Colonic mucosa (tissue), 4 donors: ENCODE data around the gene PLXNB1. TPM values are rescaled to one million over a fixed set of nuclear protein-coding genes. Genes with fewer than 3 reads are reported as not detected.
A peak's percentile ranks its signal among the peaks of the same experiment; 100 is the strongest.
"Not testable (repeated sequence)": the region's sequence is repeated elsewhere in the genome, so short reads cannot be mapped to it uniquely, and the experiment has no call there.

Source experiments
- DNase-seq: peaks from one replicate; pipeline ENCODE4 v3.0.0-alpha.2; 2020
- H3K27ac ChIP-seq: fragments of 200-600 bp; one replicate; pipeline ENCODE4 v1.8.0; 2021
- H3K27me3 ChIP-seq: fragments of 200-600 bp; one replicate; pipeline ENCODE4 v1.8.0; 2021
- H3K36me3 ChIP-seq: fragments of 200-600 bp; one replicate; pipeline ENCODE4 v1.8.0; 2021
- H3K4me1 ChIP-seq: fragments of 200-600 bp; one replicate; pipeline ENCODE4 v1.8.0; 2021; ENCODE audit warnings: mild to moderate bottlenecking
- H3K4me3 ChIP-seq: fragments of 200-600 bp; one replicate; pipeline ENCODE4 v1.8.0; 2021
- H3K9ac ChIP-seq, 2 donors: one replicate each; pipeline ENCODE4 v1.7.0; 2013; ENCODE audit warnings: control low read depth in 2 of 2, low read depth in 2 of 2, low read length in 2 of 2
- H3K9me3 ChIP-seq: fragments of 200-600 bp; one replicate; pipeline ENCODE4 v1.8.0; 2021
- CTCF ChIP-seq: fragments of 200-600 bp; IDR thresholded peaks from one replicate; pipeline ENCODE4 v1.8.0; 2022; ENCODE audit warnings: antibody characterized with exemption, mild to moderate bottlenecking
- intact Hi-C: fragments of 100-400 bp; cut with DNase I; formaldehyde crosslinking; loops from one replicate; pipeline ENCODE4 v1.14.1; 2022
- total RNA-seq, 2 donors: library from RNA; stranded (reverse); fragmentation: NEBNext Ultra II Directional in 1 of 2; extraction: Animal tissue kit (Norgen Biotek cat#: 25700) in 1 of 2; gene quantifications; one replicate each; pipeline ENCODE4 v1.2.1, GENCODE V29; 2021
- donor health status: healthy.
- donor health status: DM: no; HTN: no; CAD: no.
- donor health status: DM: no; HTN: no; CAD: no.

The PLXNB1 gene
- total RNA-seq, 2 donors from 2014 or later = 70.6 to 131 TPM

GRCh38 chr3:48465531-48466378 is 35.9 kb upstream of the PLXNB1 start:
- Histone ChIP-seq H3K36me3 (no peaks in the 10 kb centered on the region), H3K4me3 (peak overlapping the region; percentile 54), H3K9me3 (no peaks in the 10 kb centered on the region), H3K9ac (peak overlapping the region; percentile 88 to 97), H3K27ac (peak overlapping the region; percentile 94), H3K27me3 (no peaks in the 10 kb centered on the region), H3K4me1 (peaks cover 31% of the 10 kb centered on the region)
- peak; percentile 53 for TF ChIP-seq CTCF
- peak; percentile 97 for DNase-seq
- intact Hi-C loops = loop anchor here (2.0 to 10.0 kb wide), 3 partner anchors 37 to 169 kb away; partner anchors contain the start of genes SHISA5 and SLC26A6

- Histone ChIP-seq H3K27me3 (no peaks in the 10 kb centered on the region), H3K4me3 (no peak overlapping the region), H3K27ac (peak overlapping the region; percentile 94), H3K36me3 (no peaks in the 10 kb centered on the region), H3K9ac (peak overlapping the region; percentile 88 to 95), H3K4me1 (peaks cover 28% of the 10 kb centered on the region), H3K9me3 (no peaks in the 10 kb centered on the region)
- intact Hi-C loops = loop anchor here (2.0 to 10.0 kb wide), 3 partner anchors 37 to 170 kb away; partner anchors contain the start of genes SHISA5 and SLC26A6
- no peak for DNase-seq
- no peak for TF ChIP-seq CTCF
Observed at GRCh38 chr3:48465237-48465530, 35.3 kb upstream of the PLXNB1 start.

GRCh38 chr3:48464713-48465221 is 34.9 kb upstream of the PLXNB1 start:
- Histone ChIP-seq H3K27ac (peak overlapping the region; percentile 94), H3K4me3 (no peak overlapping the region), H3K9me3 (no peaks in the 10 kb centered on the region), H3K27me3 (no peaks in the 10 kb centered on the region), H3K36me3 (peaks cover under 1% of the 10 kb centered on the region), H3K9ac (peak overlapping the region; percentile 88 to 95), H3K4me1 (peaks cover 24% of the 10 kb centered on the region)
- intact Hi-C loops = loop anchor here (2.0 to 10.0 kb wide), 3 partner anchors 38 to 170 kb away; partner anchors contain the start of genes SHISA5 and SLC26A6
- no peak for DNase-seq
- no peak for TF ChIP-seq CTCF

- intact Hi-C loops = loop anchor here (2.0 to 10.0 kb wide), 2 partner anchors 85 to 171 kb away; partner anchors contain the start of gene SLC26A6
- Histone ChIP-seq H3K9ac (no peak overlapping the region), H3K4me1 (peaks cover 20% of the 10 kb centered on the region), H3K27me3 (no peaks in the 10 kb centered on the region), H3K36me3 (peaks cover 5% of the 10 kb centered on the region), H3K27ac (no peak overlapping the region), H3K4me3 (no peak overlapping the region), H3K9me3 (no peaks in the 10 kb centered on the region)
- DNase-seq = no peak
- TF ChIP-seq CTCF = no peak
Observed at GRCh38 chr3:48463703-48464102, 33.8 kb upstream of the PLXNB1 start.

- intact Hi-C loops = loop anchor here (10.0 kb wide), 1 partner anchor 173 kb away; the partner anchor contains the start of gene SLC26A6
- H3K9me3 ChIP-seq, H3K27ac ChIP-seq, H3K4me3 ChIP-seq, H3K27me3 ChIP-seq, DNase-seq, H3K4me1 ChIP-seq, H3K9ac ChIP-seq, H3K36me3 ChIP-seq: not testable (repeated sequence)
Observed at GRCh38 chr3:48461767-48462166, 31.9 kb upstream of the PLXNB1 start.
